Measurements from ENCODE around the gene CPAMD8. TPM values are rescaled to one million over a fixed set of nuclear protein-coding genes. Genes with fewer than 3 reads are reported as not detected.

CPAMD8 gene
- total and polyA plus RNA-seq, 9 of the 15 experiments (the other 6 are each of a cell fraction or from before 2014, with no cell fraction given) = 0.20 to 2.1 (median 1.3) TPM

DNA sequence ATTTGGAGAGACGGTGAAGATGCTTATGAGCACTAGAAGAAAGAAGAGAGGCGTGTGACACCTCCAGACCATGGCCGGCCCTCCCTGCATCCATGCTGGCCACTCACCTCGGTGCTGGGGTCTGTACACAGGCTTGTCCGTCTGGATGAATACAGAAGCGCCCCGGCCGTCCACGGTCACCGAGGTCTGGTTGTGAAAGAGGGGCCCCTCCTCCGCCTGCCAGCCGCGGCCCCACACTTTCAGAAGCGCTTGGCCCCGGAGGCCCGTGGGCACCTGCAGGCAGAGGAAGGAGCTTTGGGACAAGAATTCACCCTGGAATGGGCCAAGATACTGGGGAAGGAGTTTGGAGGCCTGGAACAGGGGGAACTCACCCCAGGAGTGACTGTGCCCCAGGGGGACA is 15.1 kb downstream of the CPAMD8 start:
- FAIRE-seq (no peak), ATAC-seq (no peak), DNase-seq (ENCODE audit: extremely low read depth in 1 of 4, low spot score in 3 of 4) (no peak)
- H3K4me2 ChIP-seq (ENCODE audit: insufficient read depth, low read length) = no peak overlapping the region
- BruUV-seq (replicated peaks) = no TSS peak
- no peaks in the 10 kb centered on the region for H3K9me1 ChIP-seq (ENCODE audit: control insufficient read depth, insufficient read depth, low read length)
- H3K4me1 ChIP-seq (replicated peaks in 1 of 2; ENCODE audit: control insufficient read depth in 2 of 2, insufficient read depth in 2 of 2, low read length in 2 of 2) = no peaks in the 10 kb centered on the region; a peak in 1 of 5 replicates
- H3K4me3 ChIP-seq = no peak overlapping the region
- H3K36me3 ChIP-seq (ENCODE audit: control insufficient read depth, insufficient read depth, low read length) = no peaks in the 10 kb centered on the region
- 0% methylated on average over 11 of the region's 16 CpGs for WGBS (ENCODE audit: insufficient coverage, low coverage, missing lambda C conversion rate)
- peaks cover 23 to 61% of the 10 kb centered on the region in 2 experiments; a peak in 4 of 5 replicates for H3K27me3 ChIP-seq (ENCODE audit: control insufficient read depth in 2 of 2, insufficient read depth in 2 of 2, low read length in 2 of 2)
- H3K27ac ChIP-seq (ENCODE audit: extremely low read depth, low read depth, low read length) = no peak overlapping the region
- H3K9ac ChIP-seq (ENCODE audit: insufficient read depth in 1 of 2, low read depth in 2 of 2, low read length in 2 of 2) = no peak overlapping the region
- ChIA-PET POLR2A (interaction anchor here (0.6 to 0.7 kb wide), 2 partner anchors 40 to 94 kb away, joined by 3 read pairs; no protein-coding TSS in a partner anchor), CTCF (ENCODE audit: low intra/inter-chr PET ratio) (no interaction called here)
- H4K20me1 ChIP-seq (replicated peaks; ENCODE audit: control insufficient read depth, insufficient read depth, low read length) = no peaks in the 10 kb centered on the region
- H3K9me3 ChIP-seq (replicated peaks; ENCODE audit: control insufficient read depth, insufficient read depth, low read depth, low read length) = no peaks in the 10 kb centered on the region
- no peaks in the 10 kb centered on the region for H3K79me2 ChIP-seq (ENCODE audit: control insufficient read depth, insufficient read depth, low read length)
- intact Hi-C loops (cut with micrococcal nuclease) = no loop called here
- no peak overlapping the region for H2AFZ ChIP-seq (ENCODE audit: low read depth, low read length)
- in situ Hi-C loops (cut with MboI) = no loop called here
- TF ChIP-seq SIX5 (IDR thresholded peaks at IDR 0.05; ENCODE audit: borderline replicate concordance in 1 of 2, insufficient read depth in 1 of 2, low read depth in 1 of 2, low read length in 2 of 2) (no peak), SRSF9 (IDR thresholded peaks at IDR 0.05; ENCODE audit: borderline replicate concordance, low read depth, low read length) (no peak), TCFL5 (CRISPR knock-in tag; conservative IDR thresholded peaks at IDR 0.05) (no peak), KAT2B (IDR thresholded peaks at IDR 0.05; ENCODE audit: low read depth, low read length) (no peak), SNRNP70 (optimal IDR thresholded peaks at IDR 0.05; ENCODE audit: low read depth, low read length) (no peak), ZBTB2 (IDR thresholded peaks at IDR 0.05) (no peak), MTA1 (IDR thresholded peaks at IDR 0.05; ENCODE audit: borderline replicate concordance) (no peak), PTTG1 (tag; IDR thresholded peaks at IDR 0.05; ENCODE audit: low read depth) (no peak), SRSF7 (optimal IDR thresholded peaks at IDR 0.05; ENCODE audit: low read depth, low read length) (no peak), CHD4 (IDR thresholded peaks at IDR 0.05; ENCODE audit: insufficient read depth, insufficient replicate concordance, low read depth, low read length, poor library complexity, severe bottlenecking) (no peak), ZNF133 (CRISPR knock-in tag; IDR thresholded peaks at IDR 0.05) (no peak), HNRNPUL1 (IDR thresholded peaks at IDR 0.05; ENCODE audit: low read length) (no peak), CLOCK (CRISPR knock-in tag; IDR thresholded peaks at IDR 0.05; ENCODE audit: borderline replicate concordance) (no peak), TCF7 (IDR thresholded peaks at IDR 0.05; ENCODE audit: borderline replicate concordance) (no peak), RHOXF2B (CRISPR knock-in tag; conservative IDR thresholded peaks at IDR 0.05) (no peak), E2F8 (IDR thresholded peaks at IDR 0.05; ENCODE audit: low read depth, partially characterized antibody) (no peak), COPS2 (conservative IDR thresholded peaks at IDR 0.05) (no peak)
